ENCODE data around the gene RASSF1.

DNA sequence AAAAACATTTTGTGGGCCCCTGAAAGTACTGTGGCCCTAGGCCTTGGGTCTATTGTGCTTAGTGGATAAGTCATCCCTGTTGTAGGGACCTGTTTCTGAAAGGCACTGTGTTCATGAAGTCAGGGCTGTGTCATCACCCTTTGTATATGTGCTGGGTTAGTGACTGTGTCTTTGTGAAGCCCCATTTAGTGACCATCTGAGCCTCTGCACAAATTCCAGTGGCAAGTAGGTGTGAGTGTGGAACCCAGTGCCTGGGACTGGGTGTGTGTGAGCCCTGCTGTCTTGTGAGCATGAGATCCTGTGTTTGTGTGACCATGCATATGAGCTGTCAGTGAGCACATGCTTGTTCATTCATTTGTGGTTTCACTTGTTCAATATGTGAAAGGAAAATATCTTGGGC lies 36.0 kb downstream of the RASSF1 start:
- TF ChIP-seq, protein P1, sequence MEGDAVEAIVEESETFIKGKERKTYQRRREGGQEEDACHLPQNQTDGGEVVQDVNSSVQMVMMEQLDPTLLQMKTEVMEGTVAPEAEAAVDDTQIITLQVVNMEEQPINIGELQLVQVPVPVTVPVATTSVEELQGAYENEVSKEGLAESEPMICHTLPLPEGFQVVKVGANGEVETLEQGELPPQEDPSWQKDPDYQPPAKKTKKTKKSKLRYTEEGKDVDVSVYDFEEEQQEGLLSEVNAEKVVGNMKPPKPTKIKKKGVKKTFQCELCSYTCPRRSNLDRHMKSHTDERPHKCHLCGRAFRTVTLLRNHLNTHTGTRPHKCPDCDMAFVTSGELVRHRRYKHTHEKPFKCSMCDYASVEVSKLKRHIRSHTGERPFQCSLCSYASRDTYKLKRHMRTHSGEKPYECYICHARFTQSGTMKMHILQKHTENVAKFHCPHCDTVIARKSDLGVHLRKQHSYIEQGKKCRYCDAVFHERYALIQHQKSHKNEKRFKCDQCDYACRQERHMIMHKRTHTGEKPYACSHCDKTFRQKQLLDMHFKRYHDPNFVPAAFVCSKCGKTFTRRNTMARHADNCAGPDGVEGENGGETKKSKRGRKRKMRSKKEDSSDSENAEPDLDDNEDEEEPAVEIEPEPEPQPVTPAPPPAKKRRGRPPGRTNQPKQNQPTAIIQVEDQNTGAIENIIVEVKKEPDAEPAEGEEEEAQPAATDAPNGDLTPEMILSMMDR (IDR thresholded peaks at IDR 0.05), result no peak
- no peak for TF ChIP-seq SIN3A (IDR thresholded peaks at IDR 0.05; ENCODE audit: borderline replicate concordance, insufficient read depth, low read depth, low read length)
- no peak for TF ChIP-seq POLR2AphosphoS5 (IDR thresholded peaks at IDR 0.05; ENCODE audit: low read depth, low read length)

Measured in Panc1 (cell line).